GM18498 (cell line): Measurements from ENCODE around the gene CHTOP.

ENCODE experiments used
- ATAC-seq: cut with Tn5 transposase; IDR thresholded peaks from one replicate; pipeline ENCODE4 v1.9.1; 2021; ENCODE audit warnings: mild to moderate bottlenecking, moderate library complexity; ENCODE audit not compliant: unreplicated experiment

CHTOP gene

DNA sequence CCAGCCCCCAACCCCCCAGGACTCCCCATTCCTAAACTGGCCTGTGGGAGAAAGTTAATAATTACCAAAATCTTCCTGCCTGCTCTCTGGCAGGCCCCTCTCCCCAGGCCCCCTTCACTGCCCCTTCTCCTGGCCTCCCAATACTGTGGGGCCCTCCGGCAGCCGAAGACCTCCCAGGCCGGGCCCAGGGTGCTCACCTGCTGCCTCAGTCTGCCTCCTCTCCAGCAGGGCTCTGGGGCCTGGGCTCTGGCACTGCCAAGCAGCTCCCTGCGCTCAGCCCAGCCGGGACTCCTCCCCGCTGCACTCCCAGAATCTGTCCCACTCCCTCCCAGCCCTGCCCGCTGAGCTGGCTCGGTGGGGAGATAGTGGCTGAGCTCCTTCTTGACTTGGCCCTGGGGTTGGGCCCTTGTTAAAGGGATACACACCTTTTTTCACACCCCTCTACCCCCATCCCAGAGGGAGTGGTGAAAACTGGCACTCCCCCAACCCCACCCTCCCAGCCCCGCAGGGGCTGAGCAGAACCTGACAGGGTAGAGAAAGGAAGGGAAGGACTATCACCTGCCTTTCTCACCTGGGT lies 21.0 kb upstream of the CHTOP start, which contains the start of gene S100A16:
S100A16 (minus strand) TSS at position 383 of the 577 bp plus-strand sequence. CDS start 4,986 bp downstream, outside the sequence.
- ATAC-seq, result no peak

DNA sequence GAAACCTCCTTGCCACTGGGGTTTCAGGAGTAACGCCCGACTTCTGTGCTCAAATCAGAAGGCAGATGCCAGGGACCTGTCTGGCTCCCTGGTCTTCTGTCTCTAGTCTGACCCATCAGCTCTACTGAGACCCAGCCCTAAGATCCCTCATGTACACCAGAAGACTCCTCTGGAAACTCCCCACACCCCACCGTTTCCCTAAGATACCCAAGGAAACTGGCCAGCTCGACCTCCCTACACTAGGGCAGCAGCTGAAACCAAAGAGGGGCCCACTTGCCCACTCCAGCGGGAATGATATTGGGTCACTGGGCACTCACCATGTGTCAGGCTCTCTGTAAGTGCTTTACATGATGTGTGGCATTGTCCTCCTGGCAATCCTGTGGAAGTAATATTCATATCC lies 20.5 kb upstream of the CHTOP start:
- ATAC-seq, result no peak

GRCh38 chr1:153614189-153614900 lies 19.5 kb upstream of the CHTOP start:
- ATAC-seq, result no peak

DNA sequence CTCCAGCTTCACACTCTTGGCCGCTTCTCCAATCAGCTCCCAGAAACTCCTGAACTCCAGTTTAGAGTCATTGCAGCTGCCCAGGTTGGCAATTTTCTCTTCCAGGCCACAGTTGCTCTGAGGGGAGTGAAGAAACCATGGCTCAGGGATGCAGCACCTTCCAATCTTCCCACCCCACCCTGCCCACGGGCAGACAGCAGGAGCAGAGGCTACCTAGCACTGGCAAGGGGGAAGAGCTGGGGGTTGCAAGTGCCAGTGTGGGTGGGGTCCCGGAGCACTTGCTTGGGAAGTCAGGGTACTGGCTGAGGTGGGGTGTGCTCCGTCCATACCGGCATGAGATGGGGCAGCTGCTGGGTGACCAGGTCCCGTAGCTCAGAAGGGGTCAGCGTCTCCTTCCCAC lies 19.0 kb upstream of the CHTOP start:
- ATAC-seq, result no peak

DNA sequence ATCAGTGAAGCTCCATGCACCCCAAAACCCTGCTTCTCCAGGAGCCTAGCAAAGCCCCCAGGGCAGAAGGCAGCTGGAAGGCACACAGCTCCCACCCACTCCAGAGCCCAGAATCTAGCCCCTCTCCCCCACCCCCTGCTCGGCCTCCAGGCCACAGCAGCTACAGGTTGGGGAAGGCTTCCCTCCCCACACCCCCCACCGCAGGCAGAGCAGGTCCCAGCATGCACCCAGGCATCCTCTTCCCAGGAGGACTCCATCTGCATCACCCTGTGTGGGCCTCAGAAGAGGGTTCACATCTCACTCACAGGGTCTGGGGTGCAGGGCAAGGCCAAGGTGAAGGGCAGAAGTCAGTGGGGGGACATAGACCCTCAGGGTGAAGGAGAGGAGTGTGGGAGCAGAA lies 18.5 kb upstream of the CHTOP start:
- no peak for ATAC-seq

DNA sequence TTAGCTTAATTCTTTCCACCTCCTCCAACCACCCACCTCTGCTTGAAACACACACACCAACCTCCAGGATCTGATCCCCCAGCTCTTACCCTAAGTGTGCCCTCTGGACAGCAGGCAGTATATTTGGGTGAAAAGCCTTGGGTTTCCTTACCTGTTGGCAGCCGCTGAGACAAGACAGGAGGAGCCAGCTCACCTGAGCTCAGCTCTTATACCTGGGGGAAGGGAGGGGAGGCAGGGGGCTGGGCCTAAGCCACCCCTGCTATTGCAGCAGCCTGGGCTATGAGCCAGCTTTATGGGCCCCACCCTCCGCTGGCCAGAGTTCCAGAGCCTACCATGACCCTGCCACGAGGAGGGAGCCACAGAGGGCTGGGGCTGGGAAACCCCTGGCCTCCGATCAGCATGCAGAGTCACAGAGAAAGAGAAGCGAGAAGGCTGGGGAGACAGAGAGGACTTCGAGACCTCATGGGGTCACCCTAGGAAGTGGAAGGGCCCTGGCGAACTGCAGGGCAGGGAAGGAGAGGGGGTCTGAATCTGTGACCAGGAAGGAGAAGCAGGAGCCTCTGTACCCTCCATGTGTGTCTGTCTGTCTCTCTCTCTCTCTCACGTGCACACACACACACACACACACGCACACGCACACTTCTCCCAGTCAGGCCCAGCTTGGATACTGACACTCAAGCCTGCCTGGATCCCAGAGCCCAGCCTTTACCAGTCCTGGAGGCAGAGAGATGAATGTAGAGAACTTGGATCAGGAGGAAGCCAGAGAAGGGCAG lies 17.5 kb upstream of the CHTOP start, which contains the start of gene S100A14:
S100A14 (minus strand) TSS at position 182 of the 773 bp plus-strand sequence. CDS start 467 bp downstream, outside the sequence.
- no peak for ATAC-seq

DNA sequence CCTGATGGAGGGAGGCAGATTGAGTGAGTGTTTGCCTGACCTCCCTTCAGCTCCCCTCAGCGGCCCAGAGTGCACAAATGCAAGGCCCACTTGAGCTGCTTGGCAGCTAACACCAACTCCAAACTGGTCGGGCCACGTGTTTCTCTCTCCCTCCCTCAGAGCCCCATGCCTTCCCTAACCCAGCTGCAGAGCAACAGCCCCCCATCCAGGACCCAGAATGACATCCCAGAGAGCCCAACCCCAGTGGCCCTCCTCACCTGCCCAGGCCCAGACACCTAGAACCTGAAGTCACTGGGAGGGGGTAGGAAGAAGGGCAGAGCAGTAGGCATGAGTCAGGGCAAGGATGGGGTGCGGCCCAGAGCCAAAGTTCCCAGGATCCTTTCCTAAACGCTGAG lies 17.0 kb upstream of the CHTOP start:
- no peak for ATAC-seq

DNA sequence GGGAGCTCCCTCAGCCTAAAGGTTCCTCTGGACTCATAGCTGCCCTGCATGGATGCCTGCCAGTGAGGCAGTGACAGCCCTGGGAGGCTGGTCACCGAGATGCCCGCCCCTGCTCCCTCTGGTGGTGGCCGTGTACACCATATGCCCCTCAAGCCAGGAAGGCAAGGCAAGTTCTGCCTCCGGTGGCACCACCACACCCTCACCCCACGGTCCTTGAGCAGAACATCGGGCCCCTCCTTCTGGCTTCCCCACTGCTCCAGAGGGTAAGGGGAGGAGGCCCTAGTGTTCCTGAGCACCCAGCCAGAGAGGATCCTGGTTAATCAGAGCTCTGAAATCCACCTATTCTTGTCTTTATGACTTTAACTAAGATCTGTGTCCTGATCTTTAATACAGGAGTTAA lies 16.2 kb upstream of the CHTOP start:
- peak; percentile 82 for ATAC-seq

- no peak for ATAC-seq
These were observed 14.7 kb upstream of the CHTOP start for GRCh38 chr1:153619171-153619570.

GRCh38 chr1:153623101-153623500 lies 10.8 kb upstream of the CHTOP start:
- ATAC-seq, result no peak

DNA sequence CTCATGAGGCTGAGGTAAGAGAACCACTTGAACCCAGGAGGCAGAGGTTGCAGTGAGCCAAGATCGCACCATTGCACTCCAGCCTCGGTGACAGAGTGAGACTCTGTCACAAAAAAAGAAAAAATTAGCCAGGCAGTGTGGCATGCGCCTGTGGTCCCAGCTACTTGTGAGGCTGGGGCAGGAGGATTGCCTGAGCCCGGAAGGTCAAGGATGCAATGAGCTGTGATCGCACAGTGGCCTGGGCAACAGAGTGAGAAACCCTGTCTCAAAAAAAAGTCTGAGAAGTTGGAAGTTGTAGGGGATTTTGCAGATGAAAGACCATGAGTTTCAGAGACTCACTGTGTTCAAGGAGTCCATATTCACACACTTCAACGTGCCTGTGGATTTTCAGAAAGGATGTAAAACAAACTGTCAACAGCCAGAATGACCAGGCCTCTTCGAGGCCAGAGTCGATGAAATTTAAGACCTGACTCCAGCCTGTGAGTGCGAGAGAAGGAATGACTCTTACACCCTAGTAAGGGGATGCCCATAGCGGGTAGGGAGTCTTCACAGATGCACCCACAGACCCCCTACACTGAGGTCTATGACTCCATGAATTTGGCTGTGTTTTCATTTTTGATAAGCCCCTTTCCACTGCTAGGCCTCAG lies 8.8 kb upstream of the CHTOP start:
- ATAC-seq, result no peak

DNA sequence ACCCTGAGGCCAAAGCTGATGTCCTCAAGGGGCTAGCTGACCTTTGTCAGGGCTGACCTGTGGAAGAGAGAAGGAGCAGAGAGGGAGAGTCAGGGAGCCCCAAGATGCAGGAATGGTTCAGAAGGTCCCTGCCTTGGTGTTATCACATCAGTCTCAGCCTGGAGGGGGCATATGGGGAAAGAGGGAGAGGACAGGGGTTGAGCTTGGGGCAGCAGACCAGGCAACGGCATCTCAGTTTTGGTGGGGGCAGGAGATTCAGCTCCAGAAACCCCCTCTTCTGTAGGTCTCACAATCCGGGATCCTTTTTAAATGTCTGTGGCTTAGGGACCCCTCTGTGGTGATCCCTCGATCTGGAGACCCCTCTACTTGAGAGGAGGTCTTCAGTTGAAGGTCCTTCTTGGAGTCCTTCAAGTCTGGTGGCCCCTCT lies 7.4 kb upstream of the CHTOP start:
- ATAC-seq, result no peak

DNA sequence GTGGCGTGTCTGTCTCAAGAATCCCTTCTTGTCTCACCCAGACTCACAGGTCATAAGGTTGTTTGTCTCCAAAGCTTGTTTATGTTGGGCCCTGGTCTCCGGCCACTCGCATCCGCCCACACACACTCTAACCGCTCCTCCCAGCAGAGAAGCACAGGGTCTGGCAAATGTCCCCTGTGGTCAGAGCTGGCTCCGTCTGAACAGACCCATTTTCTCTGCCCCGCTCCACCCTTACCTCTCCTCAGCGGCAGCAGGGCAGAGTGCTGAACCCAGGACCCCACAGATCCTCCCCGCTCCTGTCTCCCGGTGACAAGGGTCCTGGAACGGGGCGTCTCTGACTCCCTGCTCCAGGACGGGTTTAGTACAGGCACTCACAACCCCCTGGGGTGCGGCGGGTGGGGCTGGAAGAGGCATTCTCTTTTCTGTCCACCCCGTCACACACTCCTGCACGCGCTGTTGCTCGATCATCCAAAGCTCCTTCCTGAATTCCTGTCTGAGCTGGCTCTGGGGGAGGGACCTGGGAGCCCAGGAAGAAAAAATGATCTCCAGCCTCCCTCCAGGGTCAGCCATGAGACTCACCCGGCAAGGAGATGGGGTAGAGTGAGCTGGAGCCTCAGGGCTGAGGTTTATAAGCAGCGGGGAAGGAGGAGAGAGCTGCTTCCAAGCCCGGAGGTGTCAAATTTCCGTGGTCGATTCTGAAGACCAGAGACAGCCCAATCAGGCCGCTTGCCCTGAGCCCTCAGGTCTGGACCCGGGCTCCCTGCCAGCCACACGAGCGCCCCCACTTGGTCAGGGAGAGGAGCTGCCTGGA lies 6.8 kb upstream of the CHTOP start, which contains the start of gene S100A13:
S100A13 (minus strand) TSS at position 602 of the 811 bp plus-strand sequence. CDS start 1,033 bp downstream, outside the sequence.
- no peak for ATAC-seq

DNA sequence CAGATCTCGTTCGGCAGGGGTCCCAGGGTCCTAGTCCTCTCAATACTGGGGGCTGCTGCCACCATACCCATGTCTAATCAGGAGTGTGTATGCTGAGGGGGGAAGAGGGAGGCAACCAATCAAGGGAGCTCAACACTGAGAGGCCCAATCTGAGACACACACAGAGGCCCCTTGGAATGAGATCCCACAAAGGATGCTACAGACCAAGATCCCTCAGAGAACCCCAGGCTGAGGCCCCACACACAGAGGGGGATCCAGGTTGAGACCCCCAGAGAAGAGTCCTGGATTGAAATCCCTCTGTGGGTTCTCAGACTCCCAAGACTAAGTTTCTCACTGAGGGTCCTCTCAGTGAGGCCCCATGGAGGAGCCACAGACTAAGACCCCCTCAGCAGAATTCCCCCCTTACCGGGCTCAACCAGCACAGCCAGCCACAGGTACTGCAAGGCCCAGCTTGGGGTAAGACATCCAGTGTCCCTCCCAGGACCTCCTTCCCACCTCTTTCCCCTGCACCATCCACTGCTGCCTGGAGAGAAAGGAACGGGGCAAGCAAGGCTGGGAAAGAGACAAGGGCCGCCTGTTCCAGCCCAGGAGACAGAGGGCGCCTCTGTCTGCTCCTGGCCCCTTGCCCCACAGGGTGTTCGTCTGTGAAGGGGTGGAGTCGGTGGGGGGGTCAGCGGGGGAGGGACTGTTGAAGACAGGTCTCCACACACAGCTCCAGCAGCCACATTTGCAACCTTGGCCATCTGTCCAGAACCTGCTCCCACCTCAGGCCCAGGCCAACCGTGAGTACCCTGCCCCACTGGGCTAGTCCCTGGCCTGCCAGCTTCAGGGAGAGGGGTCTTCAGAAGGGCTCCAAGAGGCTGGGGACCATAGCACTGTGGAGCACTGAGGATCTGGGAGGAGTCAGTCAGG lies 5.9 kb upstream of the CHTOP start, which contains the start of gene S100A1:
S100A1 (plus strand) TSS at position 720 of the 912 bp plus-strand sequence. CDS start 2,088 bp downstream, outside the sequence.
- ATAC-seq, result no peak

- no peak for ATAC-seq
These were observed 5.1 kb upstream of the CHTOP start for GRCh38 chr1:153628638-153629342.

DNA sequence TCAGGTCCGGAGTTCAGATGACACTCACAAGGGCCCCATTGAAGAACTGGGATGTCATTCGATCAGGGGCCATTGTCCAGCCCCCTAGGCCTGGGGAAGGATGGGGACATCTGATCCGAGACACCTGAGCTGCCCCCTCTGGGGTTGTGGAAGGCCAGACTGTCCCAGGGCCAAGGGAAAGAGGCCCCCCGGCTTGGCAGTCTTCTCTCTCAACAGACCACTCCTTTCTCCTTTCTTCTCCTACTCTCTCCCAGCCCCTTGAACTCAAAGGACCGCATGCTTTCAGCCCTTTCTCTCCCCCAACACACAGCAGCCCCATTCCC lies 4.6 kb upstream of the CHTOP start:
- ATAC-seq, result no peak

GRCh38 chr1:153629971-153630370 lies 3.9 kb upstream of the CHTOP start:
- ATAC-seq, result no peak

DNA sequence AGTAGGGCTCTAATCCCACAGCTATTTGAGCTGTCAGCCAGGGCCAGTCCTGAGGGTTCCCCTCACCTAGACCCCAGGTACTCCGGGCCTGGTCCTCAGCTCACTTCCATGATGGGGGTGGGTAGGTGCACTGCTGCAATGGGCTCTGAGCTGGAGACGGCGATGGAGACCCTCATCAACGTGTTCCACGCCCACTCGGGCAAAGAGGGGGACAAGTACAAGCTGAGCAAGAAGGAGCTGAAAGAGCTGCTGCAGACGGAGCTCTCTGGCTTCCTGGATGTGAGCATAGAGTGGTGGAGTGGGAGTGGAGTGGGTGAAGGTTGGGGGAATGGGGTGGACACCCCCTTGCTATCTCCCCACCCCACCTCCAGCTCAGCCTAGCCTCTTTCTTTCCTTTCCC lies 3.5 kb upstream of the CHTOP start:
- no peak for ATAC-seq
